SK-MEL-5 (cell line): ENCODE results near the gene NAALADL2. TPM values are rescaled to one million over a fixed set of nuclear protein-coding genes. Genes with fewer than 3 reads are reported as not detected.

Experiments
- DNase-seq: peaks from one replicate; pipeline ENCODE4 v3.0.0-alpha.2; 2016; ENCODE audit warnings: low read depth, low spot score
- in situ Hi-C: cut with HindIII; loops from 2 replicates; pipeline ENCODE4 v1.10.0; 2016; ENCODE audit warnings: low sequenced_read_pairs, high pct_unique_total_duplicates, low pct_unique_long_range_greater_than_20kb
- small RNA-seq, 2 experiments: library from RNA; depleted of rRNA; stranded (forward); fragments of <200 nt; gene quantifications; one replicate each; pipeline ENCODE3, GENCODE V24; 2014
- total RNA-seq: library from RNA; depleted of rRNA; stranded (reverse); fragments of >200 nt; shearing (Covaris generic); gene quantifications from 2 replicates; pipeline ENCODE4 v1.2.3, GENCODE V29; 2014

The NAALADL2 gene
- total RNA-seq, 1 experiment from 2014 or later = 2.9 TPM

- in situ Hi-C loops = no loop called here
- no peak for DNase-seq
These were observed 978.8 kb downstream of the NAALADL2 start for GRCh38 chr3:175837962-175838361.

DNA sequence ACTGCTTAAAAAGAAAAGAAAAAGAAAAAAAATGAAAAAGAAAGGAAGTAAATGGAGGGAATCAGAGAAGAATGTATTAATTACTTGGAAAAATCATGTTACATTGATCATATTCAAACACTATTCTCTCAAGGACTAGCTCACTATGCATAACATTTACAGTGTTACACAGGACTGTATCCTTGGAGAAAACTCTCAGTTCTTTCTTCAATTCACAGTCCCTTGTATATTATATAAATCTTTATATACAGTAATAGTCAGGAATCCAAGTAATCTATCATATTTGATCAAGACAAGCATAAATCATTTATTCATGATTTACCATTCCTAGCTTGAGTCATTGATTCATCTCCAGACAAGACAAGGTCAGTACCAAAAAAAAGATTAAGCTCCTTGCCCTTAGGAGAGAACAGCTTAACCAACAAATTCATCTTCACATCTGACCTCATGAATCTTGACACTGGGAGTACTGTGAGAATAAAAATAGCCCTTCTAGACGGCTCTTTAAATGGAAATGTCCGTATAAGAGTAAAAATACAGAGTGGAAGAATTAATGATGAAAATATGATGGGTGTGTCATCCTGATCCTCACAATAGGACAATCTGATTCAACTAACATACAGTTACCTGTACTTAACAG, 980.4 kb downstream of the NAALADL2 start:
- in situ Hi-C loops = no loop called here

DNA sequence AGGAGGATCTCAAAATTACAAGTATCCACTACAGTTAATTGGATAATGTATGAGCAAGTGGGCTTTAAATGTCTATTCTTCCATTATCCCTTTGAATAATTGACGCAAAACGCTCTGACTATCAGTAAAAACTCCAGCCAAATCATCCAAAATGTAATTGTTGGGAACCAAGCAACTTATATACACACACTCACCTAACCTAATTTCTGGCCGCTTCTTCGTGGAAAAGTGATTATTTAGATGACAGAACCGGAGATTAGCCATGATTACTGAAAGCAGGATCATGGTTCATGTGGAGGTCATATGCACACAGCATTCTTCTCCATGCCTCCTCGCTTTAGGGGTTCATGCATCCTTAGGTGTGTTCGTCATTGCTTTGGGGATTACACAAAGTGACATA, 992.4 kb downstream of the NAALADL2 start:
- no peak for DNase-seq
- in situ Hi-C loops = no loop called here

More for the DNA sequence above, 980.4 kb downstream of the NAALADL2 start:
- DNase-seq = no peak

- in situ Hi-C loops = no loop called here
- no peak for DNase-seq
These were observed 993.4 kb downstream of the NAALADL2 start for GRCh38 chr3:175852560-175852959.

DNA sequence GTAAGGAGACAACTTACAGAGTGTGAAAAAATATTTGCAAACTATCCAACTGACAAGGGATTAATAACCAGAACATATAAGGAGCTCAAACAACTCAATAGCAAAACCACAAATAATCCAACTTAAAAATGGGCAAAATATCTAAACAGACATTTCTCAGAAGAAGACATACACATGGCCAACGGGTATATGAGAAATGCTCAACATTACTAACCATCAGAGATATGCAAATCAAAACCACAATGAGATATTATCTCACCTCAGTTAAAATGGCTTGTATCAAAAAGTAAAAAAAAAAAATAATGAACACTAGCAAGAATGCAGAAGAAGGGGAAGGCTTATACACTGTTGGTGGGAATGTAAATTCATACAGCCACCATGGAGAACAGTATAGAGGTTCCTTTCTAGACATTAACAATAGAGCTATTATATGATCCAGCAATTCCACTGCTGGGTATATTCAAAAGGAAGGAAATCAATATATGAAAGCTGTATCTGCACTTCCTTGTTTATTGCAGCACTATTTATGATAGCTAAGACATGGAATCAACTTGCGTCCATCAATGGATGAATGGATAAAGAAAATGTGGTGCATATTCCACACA, 998.6 kb downstream of the NAALADL2 start:
- DNase-seq = peak; percentile 97
- in situ Hi-C loops = no loop called here

Small RNAs within 50 kb of the gene (small RNA-seq; reads per million reads assigned to genes)
- gene MIR4789 (0 reads per million in 2 experiments), gene RNU4-91P (0 reads per million in 2 experiments), gene RNU6-1233P (0 reads per million in 2 experiments), gene RNU6-1317P (0 reads per million in 2 experiments)
